ENCODE results near the gene SOX6.

Gene SOX6

DNA sequence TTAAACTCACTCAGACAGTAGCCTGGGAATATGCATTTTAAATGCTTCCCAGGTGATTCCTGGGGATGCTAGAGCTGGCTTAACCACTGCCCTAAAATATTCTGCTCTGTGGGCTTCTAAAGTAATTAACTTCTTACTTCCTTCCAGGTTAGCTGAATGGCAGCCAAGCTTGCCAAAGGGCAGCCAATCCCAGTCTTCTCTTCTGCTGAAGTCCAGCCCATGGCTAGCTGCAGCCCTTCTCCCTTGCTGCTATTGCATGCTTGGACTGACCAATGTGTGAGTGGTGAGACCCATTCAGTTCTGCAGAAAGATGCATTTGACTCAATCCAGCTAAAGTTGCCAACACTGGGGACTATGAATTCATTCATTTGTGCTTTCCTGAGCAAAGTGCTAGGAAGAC is 411.9 kb downstream of the SOX6 start:
- Histone ChIP-seq H3K9me3 (ENCODE audit: insufficient read depth, low read depth, low read length) (no peaks in the 10 kb centered on the region), H4K20me1 (ENCODE audit: insufficient read depth, low read length, poor library complexity, severe bottlenecking) (no peaks in the 10 kb centered on the region), H3K9me2 (replicated peaks; ENCODE audit: low read depth, low read length) (no peaks in the 10 kb centered on the region), H2AFZ (ENCODE audit: low read length) (no peak overlapping the region), H3K4me1 (ENCODE audit: insufficient read depth, low read length, poor library complexity, severe bottlenecking) (no peaks in the 10 kb centered on the region), H3K79me2 (ENCODE audit: insufficient read depth, low read length) (no peaks in the 10 kb centered on the region), H3K4me3 (ENCODE audit: low read length, poor library complexity, severe bottlenecking) (no peak overlapping the region), H3K36me3 (ENCODE audit: insufficient read depth, low read length) (no peaks in the 10 kb centered on the region), H3K9ac (ENCODE audit: low read depth, low read length, poor library complexity, severe bottlenecking) (no peak overlapping the region), H3F3A (ENCODE audit: low read depth) (no peaks in the 10 kb centered on the region), H3K4me2 (ENCODE audit: low read depth, low read length, poor library complexity, severe bottlenecking) (no peak overlapping the region), H3K27me3 (ENCODE audit: insufficient read depth, low read length, poor library complexity, severe bottlenecking) (no peaks in the 10 kb centered on the region)
- TF ChIP-seq EZH2phosphoT487 (IDR thresholded peaks at IDR 0.05; ENCODE audit: borderline replicate concordance), result no peak
- TF ChIP-seq, protein P1, sequence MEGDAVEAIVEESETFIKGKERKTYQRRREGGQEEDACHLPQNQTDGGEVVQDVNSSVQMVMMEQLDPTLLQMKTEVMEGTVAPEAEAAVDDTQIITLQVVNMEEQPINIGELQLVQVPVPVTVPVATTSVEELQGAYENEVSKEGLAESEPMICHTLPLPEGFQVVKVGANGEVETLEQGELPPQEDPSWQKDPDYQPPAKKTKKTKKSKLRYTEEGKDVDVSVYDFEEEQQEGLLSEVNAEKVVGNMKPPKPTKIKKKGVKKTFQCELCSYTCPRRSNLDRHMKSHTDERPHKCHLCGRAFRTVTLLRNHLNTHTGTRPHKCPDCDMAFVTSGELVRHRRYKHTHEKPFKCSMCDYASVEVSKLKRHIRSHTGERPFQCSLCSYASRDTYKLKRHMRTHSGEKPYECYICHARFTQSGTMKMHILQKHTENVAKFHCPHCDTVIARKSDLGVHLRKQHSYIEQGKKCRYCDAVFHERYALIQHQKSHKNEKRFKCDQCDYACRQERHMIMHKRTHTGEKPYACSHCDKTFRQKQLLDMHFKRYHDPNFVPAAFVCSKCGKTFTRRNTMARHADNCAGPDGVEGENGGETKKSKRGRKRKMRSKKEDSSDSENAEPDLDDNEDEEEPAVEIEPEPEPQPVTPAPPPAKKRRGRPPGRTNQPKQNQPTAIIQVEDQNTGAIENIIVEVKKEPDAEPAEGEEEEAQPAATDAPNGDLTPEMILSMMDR (conservative IDR thresholded peaks at IDR 0.05; ENCODE audit: low read length), result no peak

DNA sequence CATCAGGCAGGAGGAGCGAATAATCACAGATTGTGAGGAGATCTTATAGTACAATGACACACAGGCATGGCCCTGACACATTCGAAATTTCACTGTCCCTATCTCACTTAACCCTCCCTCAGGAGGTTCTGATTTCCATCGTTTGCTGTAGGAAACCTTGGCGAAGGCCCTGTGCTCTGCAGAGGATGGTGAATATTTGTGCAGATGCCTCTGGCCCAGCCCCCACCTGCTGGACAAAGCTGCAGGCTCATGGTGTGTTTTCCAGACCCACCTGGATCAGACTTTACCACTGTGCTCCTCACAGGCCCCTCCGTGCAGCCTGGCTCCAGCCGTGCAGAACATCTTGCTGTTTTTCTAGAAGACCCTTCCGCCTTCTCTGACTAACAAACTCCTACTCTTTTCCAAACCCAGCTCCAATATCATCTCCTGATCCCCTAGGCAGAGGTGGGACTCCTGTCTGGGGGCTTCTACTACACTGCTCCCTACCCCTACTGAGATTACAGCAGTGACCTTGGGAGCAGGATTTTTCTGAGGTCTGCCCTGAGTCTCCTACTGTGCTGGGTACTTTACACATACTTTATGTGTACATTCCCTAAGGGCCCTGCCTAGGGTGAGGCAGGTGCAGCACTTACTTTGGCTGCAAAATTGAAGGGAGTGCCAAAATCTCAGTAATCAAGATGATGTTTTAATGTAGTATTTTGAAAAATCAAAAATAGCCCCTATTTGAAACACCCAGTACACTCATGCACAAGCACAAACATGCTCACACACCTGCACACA is 412.7 kb downstream of the SOX6 start:
- Histone ChIP-seq H3K36me3 (ENCODE audit: insufficient read depth, low read length) (no peaks in the 10 kb centered on the region), H2AFZ (ENCODE audit: low read length) (no peak overlapping the region), H3K4me1 (ENCODE audit: insufficient read depth, low read length, poor library complexity, severe bottlenecking) (no peaks in the 10 kb centered on the region), H3K9ac (ENCODE audit: low read depth, low read length, poor library complexity, severe bottlenecking) (no peak overlapping the region), H4K20me1 (ENCODE audit: insufficient read depth, low read length, poor library complexity, severe bottlenecking) (no peaks in the 10 kb centered on the region), H3K79me2 (ENCODE audit: insufficient read depth, low read length) (no peaks in the 10 kb centered on the region), H3F3A (ENCODE audit: low read depth) (no peaks in the 10 kb centered on the region), H3K9me2 (replicated peaks; ENCODE audit: low read depth, low read length) (no peaks in the 10 kb centered on the region), H3K9me3 (ENCODE audit: insufficient read depth, low read depth, low read length) (no peaks in the 10 kb centered on the region), H3K27me3 (ENCODE audit: insufficient read depth, low read length, poor library complexity, severe bottlenecking) (no peaks in the 10 kb centered on the region), H3K4me2 (ENCODE audit: low read depth, low read length, poor library complexity, severe bottlenecking) (no peak overlapping the region), H3K4me3 (ENCODE audit: low read length, poor library complexity, severe bottlenecking) (no peak overlapping the region)
- TF ChIP-seq, protein P1 (conservative IDR thresholded peaks at IDR 0.05; ENCODE audit: low read length), result no peak
- TF ChIP-seq EZH2phosphoT487 (IDR thresholded peaks at IDR 0.05; ENCODE audit: borderline replicate concordance), result no peak

DNA sequence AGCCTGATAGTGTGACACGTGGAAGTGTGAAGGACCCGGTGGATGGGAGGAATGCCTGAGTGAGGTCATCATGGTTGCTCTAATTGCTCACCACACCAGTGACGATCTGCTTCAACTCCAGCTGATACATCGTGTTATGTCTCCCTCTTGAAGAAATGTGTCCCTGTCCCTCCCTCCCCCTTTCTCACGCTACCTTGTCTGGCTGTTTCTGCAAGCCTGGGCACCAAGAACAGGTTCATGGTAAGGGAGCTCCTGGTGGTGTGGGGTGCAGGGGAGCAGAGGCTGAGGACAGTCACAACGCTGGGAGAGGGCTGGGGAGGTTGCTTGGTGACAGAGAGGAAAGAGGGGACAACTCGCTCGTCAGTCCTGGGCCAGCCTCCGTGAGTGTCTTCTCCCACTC is 413.4 kb downstream of the SOX6 start:
- no peaks in the 10 kb centered on the region for H3K27me3 ChIP-seq (ENCODE audit: insufficient read depth, low read length, poor library complexity, severe bottlenecking)
- H3K4me1 ChIP-seq (ENCODE audit: insufficient read depth, low read length, poor library complexity, severe bottlenecking), result no peaks in the 10 kb centered on the region
- no peaks in the 10 kb centered on the region for H3K79me2 ChIP-seq (ENCODE audit: insufficient read depth, low read length)
- no peak overlapping the region for H2AFZ ChIP-seq (ENCODE audit: low read length)
- H3K9me3 ChIP-seq (ENCODE audit: insufficient read depth, low read depth, low read length), result no peaks in the 10 kb centered on the region
- H3K36me3 ChIP-seq (ENCODE audit: insufficient read depth, low read length), result no peaks in the 10 kb centered on the region
- no peaks in the 10 kb centered on the region for H3K9me2 ChIP-seq (replicated peaks; ENCODE audit: low read depth, low read length)
- TF ChIP-seq, protein P1 (conservative IDR thresholded peaks at IDR 0.05; ENCODE audit: low read length), result no peak
- no peak for TF ChIP-seq EZH2phosphoT487 (IDR thresholded peaks at IDR 0.05; ENCODE audit: borderline replicate concordance)
- no peak overlapping the region for H3K9ac ChIP-seq (ENCODE audit: low read depth, low read length, poor library complexity, severe bottlenecking)
- no peaks in the 10 kb centered on the region for H4K20me1 ChIP-seq (ENCODE audit: insufficient read depth, low read length, poor library complexity, severe bottlenecking)
- H3K4me3 ChIP-seq (ENCODE audit: low read length, poor library complexity, severe bottlenecking), result no peak overlapping the region
- H3K4me2 ChIP-seq (ENCODE audit: low read depth, low read length, poor library complexity, severe bottlenecking), result no peak overlapping the region
- H3F3A ChIP-seq (ENCODE audit: low read depth), result no peaks in the 10 kb centered on the region

Data from Loucy (cell line).